Measurements from ENCODE around the gene DLST. TPM values are rescaled to one million over a fixed set of nuclear protein-coding genes. Genes with fewer than 3 reads are reported as not detected.

DLST gene
- polyA plus RNA-seq, 1 of the 3 experiments (the other 2 are of a cell fraction) = 92.3 TPM

GRCh38 chr14:74843653-74844052 is 38.1 kb upstream of the DLST start:
- Histone ChIP-seq H3K4me1 (ENCODE audit: control insufficient read depth in 1 of 2, insufficient read depth in 2 of 2, low read depth in 1 of 2, low read length in 1 of 2) (peaks cover 20 to 50% of the 10 kb centered on the region in 2 experiments; a peak in 3 of 4 replicates), H3K79me2 (ENCODE audit: insufficient read depth) (no peaks in the 10 kb centered on the region), H3K4me3 (ENCODE audit: low read depth in 2 of 2, low read length in 1 of 2) (no peak overlapping the region), H3K4me2 (no peak overlapping the region; the same call in 1 of the 2 replicates), H3K27me3 (ENCODE audit: insufficient read depth) (no peaks in the 10 kb centered on the region), H4K20me1 (ENCODE audit: insufficient read depth) (no peaks in the 10 kb centered on the region), H3K36me3 (replicated peaks in 1 of 2; ENCODE audit: control insufficient read depth in 1 of 2, insufficient read depth in 2 of 2, low read length in 1 of 2) (peaks cover 13 to 20% of the 10 kb centered on the region in 2 experiments), H3K9me3 (no peaks in the 10 kb centered on the region), H3K9ac (no peak overlapping the region), H3F3A (replicated peaks; ENCODE audit: insufficient read depth) (peaks cover 22% of the 10 kb centered on the region), H2AFZ (ENCODE audit: low read depth) (no peak overlapping the region), H3K9me2 (no peaks in the 10 kb centered on the region), H3K27ac (ENCODE audit: low read depth in 2 of 2, low read length in 1 of 2) (peak overlapping the region; percentile 45 to 96; a peak in 3 of 4 replicates)
- ChIA-PET CTCF (interaction anchor here (1.2 to 2.1 kb wide), 2 partner anchors 10 to 18 kb away, joined by 4 to 11 read pairs; no protein-coding TSS in a partner anchor), POLR2A (no interaction called here)
- DNase-seq = peak; percentile 59
- no peak for TF ChIP-seq YY1 (IDR thresholded peaks at IDR 0.05; ENCODE audit: low read depth)
- peak; percentile 48; the same call in 1 of the 2 replicates for TF ChIP-seq JUND (IDR thresholded peaks at IDR 0.05)
- TF ChIP-seq NRF1 (IDR thresholded peaks at IDR 0.05; ENCODE audit: low read depth, low read length) = no peak
- TF ChIP-seq ZBTB33 (IDR thresholded peaks at IDR 0.05; ENCODE audit: borderline replicate concordance, low read depth) = no peak
- TF ChIP-seq CTCF (IDR thresholded peaks at IDR 0.05) = peak; percentile 30; the same call in 1 of the 2 replicates
- TF ChIP-seq EZH2phosphoT487 (IDR thresholded peaks at IDR 0.05; ENCODE audit: borderline replicate concordance, low read depth) = no peak
- TF ChIP-seq, protein P1, sequence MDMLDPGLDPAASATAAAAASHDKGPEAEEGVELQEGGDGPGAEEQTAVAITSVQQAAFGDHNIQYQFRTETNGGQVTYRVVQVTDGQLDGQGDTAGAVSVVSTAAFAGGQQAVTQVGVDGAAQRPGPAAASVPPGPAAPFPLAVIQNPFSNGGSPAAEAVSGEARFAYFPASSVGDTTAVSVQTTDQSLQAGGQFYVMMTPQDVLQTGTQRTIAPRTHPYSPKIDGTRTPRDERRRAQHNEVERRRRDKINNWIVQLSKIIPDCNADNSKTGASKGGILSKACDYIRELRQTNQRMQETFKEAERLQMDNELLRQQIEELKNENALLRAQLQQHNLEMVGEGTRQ (IDR thresholded peaks at IDR 0.05; ENCODE audit: borderline replicate concordance, low read depth, low read length) = no peak
- peak; percentile 98 for TF ChIP-seq TCF12 (IDR thresholded peaks at IDR 0.05)
- no peak for TF ChIP-seq FOXM1 (IDR thresholded peaks at IDR 0.05; ENCODE audit: low read depth)
- TF ChIP-seq CHD2 (IDR thresholded peaks at IDR 0.05; ENCODE audit: low read length, partially characterized antibody) = peak; percentile 85
- TF ChIP-seq, protein P2, sequence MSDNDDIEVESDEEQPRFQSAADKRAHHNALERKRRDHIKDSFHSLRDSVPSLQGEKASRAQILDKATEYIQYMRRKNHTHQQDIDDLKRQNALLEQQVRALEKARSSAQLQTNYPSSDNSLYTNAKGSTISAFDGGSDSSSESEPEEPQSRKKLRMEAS (IDR thresholded peaks at IDR 0.05; ENCODE audit: low read depth) = peak; percentile 83
- peak; percentile 86; the same call in 1 of the 2 replicates for TF ChIP-seq FOXJ3 (CRISPR knock-in tag; IDR thresholded peaks at IDR 0.05)
- no peak for TF ChIP-seq SMC3 (IDR thresholded peaks at IDR 0.05; ENCODE audit: low read depth, low read length)
- no peak for TF ChIP-seq USF1 (IDR thresholded peaks at IDR 0.05; ENCODE audit: borderline replicate concordance, low read depth)
- TF ChIP-seq RAD21 (IDR thresholded peaks at IDR 0.05; ENCODE audit: low read length) = peak; percentile 45
- TF ChIP-seq TEAD4 (IDR thresholded peaks at IDR 0.05; ENCODE audit: borderline replicate concordance, insufficient read depth) = no peak
- TF ChIP-seq SIN3A (IDR thresholded peaks at IDR 0.05; ENCODE audit: borderline replicate concordance, low read depth, low read length) = 0 out of 2 replicates have a peak, but pooled peaks have one; percentile 56
- peak; percentile 50 to 94; a peak in 3 of 4 replicates for TF ChIP-seq EP300 (IDR thresholded peaks at IDR 0.05; ENCODE audit: borderline replicate concordance in 1 of 2, low read depth in 1 of 2, low read length in 1 of 2)
- peak; percentile 85 for TF ChIP-seq GATA2 (CRISPR knock-in tag; IDR thresholded peaks at IDR 0.05)
- TF ChIP-seq GABPA (IDR thresholded peaks at IDR 0.05; ENCODE audit: low read depth) = no peak
- TF ChIP-seq ELF1 (IDR thresholded peaks at IDR 0.05) = no peak
- peak; percentile 96 for TF ChIP-seq RCOR1 (IDR thresholded peaks at IDR 0.05; ENCODE audit: low read length)
- no peak for TF ChIP-seq MEF2A (IDR thresholded peaks at IDR 0.05; ENCODE audit: borderline replicate concordance, low read depth)
- TF ChIP-seq POLR2AphosphoS5 (IDR thresholded peaks at IDR 0.05; ENCODE audit: low read depth, low read length) = peak; percentile 76; the same call in 1 of the 2 replicates
- no peak for TF ChIP-seq RXRA (IDR thresholded peaks at IDR 0.05; ENCODE audit: borderline replicate concordance, low read depth)
- no peak for TF ChIP-seq FOSL2 (IDR thresholded peaks at IDR 0.05; ENCODE audit: borderline replicate concordance, low read depth)
- TF ChIP-seq NFIC (IDR thresholded peaks at IDR 0.05; ENCODE audit: borderline replicate concordance) = no peak; the same call in 1 of the 2 replicates
- TF ChIP-seq, protein P3, sequence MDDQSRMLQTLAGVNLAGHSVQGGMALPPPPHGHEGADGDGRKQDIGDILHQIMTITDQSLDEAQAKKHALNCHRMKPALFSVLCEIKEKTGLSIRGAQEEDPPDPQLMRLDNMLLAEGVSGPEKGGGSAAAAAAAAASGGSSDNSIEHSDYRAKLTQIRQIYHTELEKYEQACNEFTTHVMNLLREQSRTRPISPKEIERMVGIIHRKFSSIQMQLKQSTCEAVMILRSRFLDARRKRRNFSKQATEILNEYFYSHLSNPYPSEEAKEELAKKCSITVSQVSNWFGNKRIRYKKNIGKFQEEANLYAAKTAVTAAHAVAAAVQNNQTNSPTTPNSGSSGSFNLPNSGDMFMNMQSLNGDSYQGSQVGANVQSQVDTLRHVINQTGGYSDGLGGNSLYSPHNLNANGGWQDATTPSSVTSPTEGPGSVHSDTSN (IDR thresholded peaks at IDR 0.05) = peak; percentile 84
- TF ChIP-seq RFX5 (IDR thresholded peaks at IDR 0.05; ENCODE audit: low read length) = no peak
